ENCODE results near the gene LHPP. TPM values are rescaled to one million over a fixed set of nuclear protein-coding genes. Genes with fewer than 3 reads are reported as not detected.

LHPP gene
- total and polyA plus RNA-seq, 8 donors, result 8.5 to 48.7 (median 17.0) TPM

- DNase-seq, result no peak
- WGBS, 5 donors, result 83 to 92% (median 87%) methylated on average over 7 to 12 of the region's 12 CpGs
- Histone ChIP-seq H3K4me1 (no peaks in the 10 kb centered on the region), H3K4me3 (no peak overlapping the region), H3K27ac (no peak overlapping the region), H3K36me3 (peaks cover 0 to 9% (median 2%) of the 10 kb centered on the region in 4 donors), H3K27me3 (no peaks in the 10 kb centered on the region), H3K9me3 (peaks cover 0 to 9% (median 0%) of the 10 kb centered on the region in 4 donors)
- TF ChIP-seq POLR2A (IDR thresholded peaks at IDR 0.05), result no peak
- no peak for TF ChIP-seq POLR2AphosphoS5 (IDR thresholded peaks at IDR 0.05)
- TF ChIP-seq, protein P1, sequence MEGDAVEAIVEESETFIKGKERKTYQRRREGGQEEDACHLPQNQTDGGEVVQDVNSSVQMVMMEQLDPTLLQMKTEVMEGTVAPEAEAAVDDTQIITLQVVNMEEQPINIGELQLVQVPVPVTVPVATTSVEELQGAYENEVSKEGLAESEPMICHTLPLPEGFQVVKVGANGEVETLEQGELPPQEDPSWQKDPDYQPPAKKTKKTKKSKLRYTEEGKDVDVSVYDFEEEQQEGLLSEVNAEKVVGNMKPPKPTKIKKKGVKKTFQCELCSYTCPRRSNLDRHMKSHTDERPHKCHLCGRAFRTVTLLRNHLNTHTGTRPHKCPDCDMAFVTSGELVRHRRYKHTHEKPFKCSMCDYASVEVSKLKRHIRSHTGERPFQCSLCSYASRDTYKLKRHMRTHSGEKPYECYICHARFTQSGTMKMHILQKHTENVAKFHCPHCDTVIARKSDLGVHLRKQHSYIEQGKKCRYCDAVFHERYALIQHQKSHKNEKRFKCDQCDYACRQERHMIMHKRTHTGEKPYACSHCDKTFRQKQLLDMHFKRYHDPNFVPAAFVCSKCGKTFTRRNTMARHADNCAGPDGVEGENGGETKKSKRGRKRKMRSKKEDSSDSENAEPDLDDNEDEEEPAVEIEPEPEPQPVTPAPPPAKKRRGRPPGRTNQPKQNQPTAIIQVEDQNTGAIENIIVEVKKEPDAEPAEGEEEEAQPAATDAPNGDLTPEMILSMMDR (IDR thresholded peaks at IDR 0.05), result no peak
- TF ChIP-seq EP300 (IDR thresholded peaks at IDR 0.05), result no peak
- intact Hi-C loops (cut with DNase I; ENCODE audit: low total_unique reads), result no loop called here
Measured at GRCh38 chr10:124482876-124483275, 21.3 kb downstream of the LHPP start.

- peaks cover 0 to 20% (median 7%) of the 10 kb centered on the region in 4 donors for H3K36me3 ChIP-seq
- no peak overlapping the region for H3K27ac ChIP-seq
- H3K4me3 ChIP-seq, result no peak overlapping the region
- WGBS, 5 donors, result 93 to 98% (median 96%) methylated on average over 11 to 17 of the region's 17 CpGs
- TF ChIP-seq EP300 (IDR thresholded peaks at IDR 0.05), result no peak
- TF ChIP-seq, protein P1 (IDR thresholded peaks at IDR 0.05), result no peak
- TF ChIP-seq POLR2AphosphoS5 (IDR thresholded peaks at IDR 0.05), result no peak
- no peak for TF ChIP-seq POLR2A (IDR thresholded peaks at IDR 0.05)
- no peaks in the 10 kb centered on the region for H3K27me3 ChIP-seq
- H3K9me3 ChIP-seq, result peaks cover 0 to 9% (median 0%) of the 10 kb centered on the region in 4 donors
- intact Hi-C loops (cut with DNase I; ENCODE audit: low total_unique reads), result no loop called here
- H3K4me1 ChIP-seq, result no peaks in the 10 kb centered on the region
- DNase-seq, result no peak
Measured at GRCh38 chr10:124484031-124484430, 22.4 kb downstream of the LHPP start.

DNA sequence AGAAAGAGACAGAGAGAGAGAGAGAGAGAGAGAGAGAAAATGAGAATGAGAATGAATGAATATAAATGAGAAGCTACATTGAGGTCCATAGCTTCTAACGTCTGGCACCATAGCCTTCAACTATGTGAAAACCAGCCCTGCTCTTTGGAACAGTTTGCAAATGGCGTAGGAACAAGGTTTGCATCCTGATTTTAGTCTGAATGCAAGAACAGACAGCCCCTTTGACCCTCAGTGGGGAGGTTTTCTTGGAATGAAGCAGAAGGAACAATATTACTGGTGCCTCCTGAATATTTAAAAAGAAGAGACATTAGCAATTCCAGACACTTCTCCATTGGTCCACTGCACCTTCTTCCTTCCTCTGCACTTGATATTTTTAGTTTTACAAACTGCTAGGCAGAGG lies 23.0 kb downstream of the LHPP start:
- Histone ChIP-seq H3K27ac (no peak overlapping the region), H3K36me3 (peaks cover 0 to 24% (median 7%) of the 10 kb centered on the region in 4 donors), H3K27me3 (no peaks in the 10 kb centered on the region), H3K9me3 (peaks cover 0 to 9% (median 0%) of the 10 kb centered on the region in 4 donors), H3K4me3 (no peak overlapping the region), H3K4me1 (no peaks in the 10 kb centered on the region)
- TF ChIP-seq POLR2AphosphoS5 (IDR thresholded peaks at IDR 0.05) (no peak), POLR2A (IDR thresholded peaks at IDR 0.05) (no peak), EP300 (IDR thresholded peaks at IDR 0.05) (no peak)
- TF ChIP-seq, protein P1 (IDR thresholded peaks at IDR 0.05), result no peak
- intact Hi-C loops (cut with DNase I; ENCODE audit: low total_unique reads), result no loop called here
- no peak for DNase-seq
- 81 to 96% (median 86%) methylated on average over 2 of the region's 2 CpGs for WGBS, 5 donors

GRCh38 chr10:124486635-124487034 lies 25.0 kb downstream of the LHPP start:
- DNase-seq, result no peak
- peaks cover 0 to 43% (median 13%) of the 10 kb centered on the region in 4 donors for H3K36me3 ChIP-seq
- intact Hi-C loops (cut with DNase I; ENCODE audit: low total_unique reads), result no loop called here
- no peaks in the 10 kb centered on the region for H3K27me3 ChIP-seq
- H3K4me3 ChIP-seq, result no peak overlapping the region
- H3K27ac ChIP-seq, result no peak overlapping the region
- TF ChIP-seq, protein P1 (IDR thresholded peaks at IDR 0.05), result no peak
- no peak for TF ChIP-seq POLR2A (IDR thresholded peaks at IDR 0.05)
- no peak for TF ChIP-seq EP300 (IDR thresholded peaks at IDR 0.05)
- no peak for TF ChIP-seq POLR2AphosphoS5 (IDR thresholded peaks at IDR 0.05)
- peaks cover 0 to 9% (median 0%) of the 10 kb centered on the region in 4 donors for H3K9me3 ChIP-seq
- no peaks in the 10 kb centered on the region for H3K4me1 ChIP-seq
- 70 to 81% (median 80%) methylated on average over 4 to 6 of the region's 6 CpGs for WGBS, 5 donors
